ENCODE data around the gene KCTD16. TPM values are rescaled to one million over a fixed set of nuclear protein-coding genes. Genes with fewer than 3 reads are reported as not detected.

The KCTD16 gene
- total RNA-seq, 1 donor from 2014 or later = 0.35 TPM

DNA sequence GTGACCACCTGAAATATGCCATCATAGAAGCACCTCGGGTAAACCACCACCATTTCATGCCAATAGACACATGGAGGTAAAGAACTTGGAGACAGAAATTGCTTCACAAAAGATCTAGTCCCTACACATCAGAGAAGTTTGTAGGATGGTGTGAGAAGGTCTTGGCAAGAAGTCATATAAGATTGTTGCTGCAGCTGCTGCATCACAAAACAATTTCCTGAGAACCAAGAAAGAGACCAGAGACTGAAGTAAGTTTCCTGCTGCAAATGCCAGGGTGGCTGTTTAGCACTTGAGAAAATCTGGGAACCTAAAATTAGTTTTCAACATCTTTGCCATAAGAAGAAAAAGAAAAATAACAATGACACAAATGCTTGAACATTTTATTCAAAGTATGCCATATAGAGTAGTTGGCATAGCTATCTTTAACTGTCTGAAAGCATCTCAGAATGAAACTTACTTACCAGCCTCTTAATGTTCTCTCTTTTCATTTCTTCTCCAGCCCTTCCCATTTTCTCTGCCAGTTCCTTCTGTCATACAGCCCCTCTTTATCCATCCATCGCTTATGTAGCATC is 114.3 kb downstream of the KCTD16 start:
- DNase-seq (ENCODE audit: low spot score) = no peak

DNA sequence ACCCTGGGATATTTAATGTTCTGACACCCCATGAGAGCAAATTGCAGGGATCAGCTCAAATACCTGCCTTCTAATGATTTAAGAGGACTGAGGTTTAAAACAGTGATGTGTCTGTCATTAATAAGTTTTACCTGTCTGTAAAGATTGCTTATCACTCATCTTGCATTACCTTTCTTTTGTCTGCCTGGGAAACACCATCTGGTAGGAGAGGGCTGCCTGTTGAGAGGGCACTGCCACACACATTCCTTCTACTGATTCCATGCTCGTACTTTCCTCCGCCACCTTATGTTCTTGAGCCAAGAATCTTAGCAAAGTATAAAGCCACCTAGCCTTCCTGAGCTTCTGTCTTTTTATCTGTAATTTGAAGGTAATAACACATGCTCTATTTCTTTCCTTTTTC is 118.6 kb downstream of the KCTD16 start:
- no peak for DNase-seq (ENCODE audit: low spot score)

DNA sequence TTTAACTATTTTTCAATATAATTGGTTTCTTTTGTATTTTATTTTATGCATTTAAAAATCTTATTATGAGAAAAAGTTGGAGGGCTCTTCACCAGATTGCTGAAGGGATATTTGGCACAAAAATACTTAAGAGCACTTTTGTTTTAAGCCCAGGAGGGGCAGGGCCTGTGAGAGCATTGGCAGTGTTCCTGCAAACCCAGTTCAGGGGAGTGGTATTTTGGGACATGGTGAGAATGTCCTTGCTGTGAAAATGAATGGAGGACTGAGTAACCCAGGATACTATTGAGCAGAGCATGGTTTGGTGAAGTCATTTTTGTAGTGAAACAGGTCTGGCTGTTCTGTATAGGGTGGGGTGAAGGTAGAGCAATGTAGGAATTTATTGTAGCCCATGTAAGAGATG is 121.4 kb downstream of the KCTD16 start:
- DNase-seq (ENCODE audit: low spot score) = no peak

DNA sequence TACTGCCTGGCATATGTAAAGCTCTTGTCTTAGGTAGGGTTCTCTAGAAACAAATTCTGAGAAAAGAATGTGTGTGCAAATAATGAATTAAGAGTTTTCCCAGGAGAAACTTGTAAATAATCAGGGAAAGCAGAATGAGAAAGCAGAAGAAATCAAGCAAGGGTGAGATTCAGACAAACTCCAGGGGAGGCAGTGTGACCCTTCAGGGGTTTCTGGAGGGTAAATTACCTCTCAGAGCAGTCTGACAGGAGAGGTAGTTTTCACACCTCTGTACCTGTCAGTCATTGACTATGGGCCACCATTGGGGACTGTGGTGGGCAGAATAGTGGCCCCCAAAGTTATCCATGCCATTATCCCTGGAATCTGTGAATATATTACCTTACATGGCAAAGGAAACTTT is 124.6 kb downstream of the KCTD16 start:
- DNase-seq (ENCODE audit: low spot score) = no peak

DNA sequence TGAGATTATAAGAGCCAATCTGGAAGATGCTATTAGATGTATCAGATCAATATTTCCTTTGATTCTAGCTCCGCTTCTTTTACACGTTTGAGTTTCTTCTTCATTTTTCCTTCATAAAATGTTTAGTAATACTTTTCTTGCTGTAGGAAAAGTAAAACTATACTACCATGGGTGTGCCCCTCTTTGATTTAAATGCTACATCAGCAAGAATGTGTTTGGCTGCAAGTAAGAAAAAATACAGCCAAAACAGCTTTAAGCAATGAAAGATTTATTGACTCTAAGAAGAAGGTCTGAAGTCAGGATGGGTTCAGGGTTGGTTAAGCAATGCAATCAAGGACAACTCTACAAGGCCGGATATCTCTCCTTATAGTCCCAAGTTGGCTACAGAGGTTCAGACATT is 126.4 kb downstream of the KCTD16 start:
- no peak for DNase-seq (ENCODE audit: low spot score)

DNA sequence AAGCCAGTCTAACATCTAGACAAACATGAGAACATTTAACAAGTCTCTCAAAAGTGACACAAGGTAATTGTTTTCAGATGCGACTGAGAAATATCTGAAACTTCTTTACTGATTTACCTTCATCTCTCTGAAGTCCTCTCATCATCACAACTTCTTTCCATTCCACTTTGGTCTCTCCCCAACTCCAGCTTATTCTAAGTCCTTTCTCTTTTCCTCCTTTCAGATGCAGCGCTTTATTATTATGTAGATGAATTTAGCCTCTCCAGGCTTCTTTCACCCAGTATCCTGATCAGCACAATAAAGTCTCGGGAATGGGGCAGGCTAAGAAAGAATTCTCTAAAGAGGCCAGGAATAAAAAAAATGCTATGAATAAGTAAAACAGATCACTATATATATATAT is 128.0 kb downstream of the KCTD16 start:
- DNase-seq (ENCODE audit: low spot score) = no peak

DNA sequence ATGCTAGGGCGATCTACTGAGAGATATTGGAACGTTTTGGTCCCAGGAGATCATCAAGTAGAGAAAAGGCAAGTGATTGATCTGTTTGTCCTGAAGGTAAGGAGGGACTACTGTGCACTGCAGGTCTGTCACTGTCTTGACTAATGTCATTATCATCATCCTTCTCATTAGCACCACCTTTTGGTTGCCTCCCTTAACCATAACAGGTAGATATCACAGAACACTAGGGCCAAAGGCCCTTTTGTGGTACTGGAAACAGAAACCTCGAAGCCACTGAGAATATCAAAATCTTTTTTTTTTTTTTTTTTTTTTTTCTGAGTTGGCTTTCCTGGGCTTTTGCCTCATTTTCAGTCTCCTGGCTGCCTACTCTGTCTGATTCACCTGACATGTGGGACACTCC is 134.0 kb downstream of the KCTD16 start:
- no peak for DNase-seq (ENCODE audit: low spot score)

DNA sequence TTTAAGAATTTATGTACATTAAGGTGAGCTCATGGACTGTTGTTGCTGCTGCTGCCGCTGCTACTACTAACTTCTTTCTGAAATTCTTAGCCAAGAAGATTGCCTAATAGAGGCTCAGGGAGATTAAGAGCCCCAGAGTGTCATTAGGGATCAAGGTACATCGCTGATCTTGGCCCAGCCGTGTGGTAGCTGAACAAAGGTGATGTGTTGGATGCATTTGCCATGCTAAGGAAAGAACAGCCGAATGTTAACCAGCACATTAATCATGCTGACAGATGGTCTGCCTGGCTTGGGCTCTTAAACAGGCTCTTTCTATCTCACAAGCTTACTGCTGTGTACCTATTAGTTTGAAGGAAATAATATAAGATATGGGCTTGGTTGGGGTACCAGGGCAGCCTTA is 137.1 kb downstream of the KCTD16 start:
- DNase-seq (ENCODE audit: low spot score) = peak; percentile 22

DNA sequence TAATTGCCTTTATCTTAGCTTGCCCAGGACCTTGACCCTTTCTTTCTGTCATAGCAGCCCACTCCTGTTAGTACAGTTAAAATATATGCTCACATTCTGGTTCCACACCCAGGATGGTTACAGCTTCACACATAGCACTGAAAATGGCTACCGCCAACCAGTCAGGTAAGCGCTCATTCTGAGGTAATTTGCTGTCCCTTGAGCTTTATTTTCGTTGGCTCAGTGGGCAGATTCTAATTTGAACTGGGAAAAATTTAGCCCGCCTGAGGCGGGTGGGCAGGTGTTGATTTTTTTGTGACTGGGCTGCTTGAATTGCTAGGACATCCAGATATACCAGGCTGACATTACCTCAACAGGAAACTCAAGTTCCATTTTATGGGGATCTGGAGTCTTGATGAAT is 137.5 kb downstream of the KCTD16 start:
- DNase-seq (ENCODE audit: low spot score) = no peak

DNA sequence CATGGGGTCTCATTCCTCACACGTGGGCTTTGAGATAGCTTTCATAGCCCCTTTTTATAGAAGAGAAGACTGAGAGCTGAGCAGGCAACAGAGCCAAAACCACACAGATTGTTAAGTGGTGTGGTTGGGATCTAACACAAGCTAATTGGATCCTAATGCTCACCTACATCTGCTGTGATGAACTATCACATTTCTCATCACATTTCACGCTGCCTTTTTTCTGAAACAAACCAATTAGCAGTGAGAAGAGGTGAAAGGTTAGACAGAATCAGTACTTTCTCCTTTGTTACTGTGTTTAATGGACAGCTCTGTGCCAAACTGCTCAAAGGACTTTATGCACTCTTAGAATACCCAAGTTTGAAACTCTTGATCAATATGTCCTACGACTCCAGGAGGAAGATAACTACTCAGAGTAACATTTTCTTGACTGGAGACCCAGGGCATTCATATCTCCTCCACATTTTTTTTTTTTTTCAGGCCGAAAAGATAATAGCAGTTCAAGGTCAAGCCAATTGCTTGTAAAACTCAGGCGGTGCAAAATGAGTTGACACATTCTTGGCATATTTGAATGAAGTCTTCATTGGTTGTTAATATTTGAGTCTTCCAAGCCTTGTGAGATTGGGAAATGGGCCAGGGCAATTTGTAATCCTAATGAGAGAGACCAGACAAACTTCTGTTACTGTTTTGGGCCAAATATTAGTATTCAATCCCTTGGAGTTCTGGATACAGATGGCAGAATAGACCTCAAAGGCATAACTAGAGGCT is 138.4 kb downstream of the KCTD16 start:
- no peak for DNase-seq (ENCODE audit: low spot score)

DNA sequence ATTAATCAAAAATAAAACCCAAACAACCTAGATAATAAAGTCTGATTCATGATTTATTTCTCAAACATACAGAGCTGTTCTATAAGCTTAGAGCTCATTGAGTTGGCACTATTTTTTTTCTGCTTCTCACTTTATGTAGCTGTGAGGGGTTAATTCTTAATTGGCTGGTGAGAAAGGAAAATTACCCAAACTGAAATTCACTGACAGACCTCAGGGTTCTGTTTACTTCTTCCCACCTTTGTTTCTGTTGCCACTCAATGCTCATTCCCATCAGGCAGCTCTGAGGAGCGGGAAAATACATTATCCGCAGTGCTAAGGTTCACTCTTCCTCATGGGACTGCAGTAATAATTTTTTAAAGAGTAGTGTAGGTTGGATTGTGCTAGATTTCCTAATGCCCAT is 139.9 kb downstream of the KCTD16 start:
- DNase-seq (ENCODE audit: low spot score) = no peak

DNA sequence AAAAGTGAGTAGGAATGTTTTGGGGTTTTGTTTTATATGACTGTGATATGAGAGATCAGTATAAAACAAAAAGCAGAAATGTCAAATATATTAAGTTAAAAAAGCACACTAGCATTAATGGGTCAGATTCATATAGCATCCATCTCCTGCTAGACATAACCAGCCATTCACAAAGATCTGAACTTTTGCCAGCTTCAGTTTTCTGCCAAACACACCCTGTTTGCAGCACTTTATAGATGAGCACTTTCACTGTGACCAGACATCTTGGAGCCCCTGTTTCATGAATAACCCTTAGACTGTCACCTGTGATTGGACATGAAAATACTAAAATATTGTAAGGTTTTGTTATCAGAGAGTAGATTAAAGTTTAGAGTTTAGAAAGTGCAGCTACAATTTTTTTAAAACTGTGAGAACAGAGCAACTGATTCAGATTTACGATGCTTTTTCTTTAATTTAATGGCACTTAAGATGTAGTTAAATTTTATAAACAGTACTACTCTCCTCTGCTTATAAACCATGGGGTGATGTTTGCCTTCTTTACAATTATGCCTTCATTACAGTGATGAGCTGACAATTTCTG is 142.6 kb downstream of the KCTD16 start:
- no peak for DNase-seq (ENCODE audit: low spot score)

DNA sequence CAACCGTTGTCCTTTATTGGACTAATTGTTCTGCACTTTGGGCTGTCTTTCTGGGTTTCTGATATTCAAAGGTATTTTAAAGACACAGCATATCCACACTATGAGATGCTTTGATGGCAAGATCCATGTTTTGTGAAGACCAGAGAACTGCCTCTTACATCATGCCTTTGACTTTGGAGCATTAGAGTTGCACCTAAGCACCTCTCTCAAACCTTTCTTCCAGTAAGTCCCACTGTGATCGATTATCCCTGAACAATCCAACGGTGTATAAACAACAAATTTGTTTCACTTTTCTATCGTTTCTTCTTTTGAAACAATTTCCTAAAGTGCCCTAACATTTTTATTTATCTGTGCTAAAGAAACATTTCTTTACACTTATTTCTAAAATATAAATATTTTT is 144.4 kb downstream of the KCTD16 start:
- no peak for DNase-seq (ENCODE audit: low spot score)

DNA sequence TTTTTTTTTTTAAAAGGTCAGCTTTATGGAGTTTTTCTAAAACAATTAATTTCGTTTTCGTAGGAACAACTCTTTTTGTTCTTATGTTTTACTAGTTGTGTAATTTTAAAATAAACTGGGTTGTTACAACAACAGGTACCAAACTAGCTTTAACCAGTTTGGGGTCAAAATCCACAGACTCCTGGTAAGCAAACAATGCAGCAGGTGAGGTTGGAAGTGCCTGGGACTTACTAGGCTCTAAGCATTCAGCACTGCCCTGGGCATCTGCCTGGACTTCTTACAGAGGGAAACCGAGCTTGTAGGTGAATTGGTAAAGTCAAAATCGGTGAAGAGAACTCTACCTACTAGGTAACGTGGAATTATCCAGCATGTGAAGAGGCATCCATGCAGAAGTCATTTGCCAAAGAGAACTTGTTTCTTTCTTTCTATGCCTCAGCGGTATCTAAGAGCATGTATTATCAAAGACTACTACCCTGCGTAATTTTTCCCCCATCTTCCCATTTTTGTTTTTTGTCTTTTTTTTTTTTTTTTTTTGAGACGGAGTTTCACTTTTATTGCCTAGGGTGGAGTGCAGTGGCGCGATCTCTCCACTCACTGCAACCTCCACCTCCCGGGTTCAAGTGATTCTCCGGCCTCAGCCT is 145.4 kb downstream of the KCTD16 start:
- DNase-seq (ENCODE audit: low spot score) = peak; percentile 49

DNA sequence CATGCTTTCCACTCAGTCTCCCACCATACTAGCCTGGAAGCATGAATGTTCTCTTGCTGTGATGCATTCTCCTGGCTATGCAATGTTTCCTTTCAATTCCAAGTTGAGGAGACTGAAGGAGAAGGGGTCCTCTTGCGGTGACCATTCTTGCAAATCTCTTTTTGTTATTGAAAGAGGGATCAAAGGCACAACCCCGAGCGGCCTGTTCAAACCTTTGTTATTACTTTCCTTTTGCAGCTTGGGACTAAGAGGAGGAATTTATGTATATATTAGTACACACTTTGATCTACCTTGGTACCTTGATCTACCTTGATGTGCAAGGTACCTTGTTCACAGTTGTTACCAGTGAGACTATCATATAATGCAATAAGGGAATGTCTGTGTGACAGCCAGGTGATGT is 147.3 kb downstream of the KCTD16 start:
- DNase-seq (ENCODE audit: low spot score) = no peak

DNA sequence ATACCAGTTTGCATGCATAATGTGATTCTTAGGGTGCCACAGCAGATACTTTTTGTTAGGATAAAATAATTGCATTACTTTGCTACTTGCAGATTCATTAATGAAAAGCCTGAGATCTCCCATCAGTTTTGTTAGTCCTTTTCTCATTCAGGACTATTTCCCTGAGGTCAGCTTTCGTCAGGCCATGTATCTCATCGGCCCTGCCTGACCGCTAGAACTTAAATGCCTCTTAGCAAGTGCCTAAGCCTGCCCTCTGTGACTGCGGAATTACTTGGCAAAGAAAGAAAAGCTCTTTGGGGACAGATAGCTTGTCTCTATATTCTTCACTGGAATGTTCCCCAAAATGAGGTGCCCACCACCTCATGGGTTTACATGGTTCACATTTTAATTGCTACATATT is 147.8 kb downstream of the KCTD16 start:
- DNase-seq (ENCODE audit: low spot score) = no peak

DNA sequence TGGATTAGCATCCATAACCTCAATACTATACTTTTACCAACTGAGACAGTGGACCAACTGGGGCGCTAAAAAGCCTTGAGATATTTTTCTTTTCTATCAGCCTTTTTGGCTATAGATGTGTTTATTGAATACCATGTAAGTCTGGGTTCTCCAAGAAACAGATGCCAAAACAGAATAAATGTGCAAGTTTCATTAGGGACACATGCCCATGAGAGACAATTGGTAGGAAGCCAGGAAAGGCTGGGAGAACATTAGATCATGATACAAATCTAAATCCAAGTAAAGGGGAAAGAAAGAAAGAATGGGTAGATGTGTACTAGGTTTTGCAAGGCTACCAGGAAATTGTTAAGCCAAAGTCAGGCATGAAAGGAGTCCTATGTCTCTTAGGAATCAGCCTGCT is 152.5 kb downstream of the KCTD16 start:
- DNase-seq (ENCODE audit: low spot score) = no peak

DNA sequence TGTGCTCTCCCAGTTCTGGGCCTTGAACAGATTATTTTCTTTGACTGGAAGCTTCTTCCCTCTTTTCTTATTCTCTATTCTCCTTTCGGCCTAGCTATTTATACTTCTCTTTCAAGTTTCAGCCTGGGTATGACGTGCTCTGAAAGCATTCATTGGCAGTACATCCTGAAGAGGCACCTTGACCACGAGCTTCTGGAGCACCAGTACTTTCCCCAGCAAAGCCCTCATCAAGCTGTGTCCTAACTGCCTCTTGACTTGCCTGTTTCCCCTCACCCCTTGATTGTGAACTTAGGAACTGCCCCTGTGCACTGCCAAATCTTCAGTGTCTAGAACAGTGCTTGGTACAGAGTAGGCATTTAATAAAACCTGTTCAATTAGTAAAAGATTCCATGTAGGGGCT is 154.9 kb downstream of the KCTD16 start:
- no peak for DNase-seq (ENCODE audit: low spot score)

DNA sequence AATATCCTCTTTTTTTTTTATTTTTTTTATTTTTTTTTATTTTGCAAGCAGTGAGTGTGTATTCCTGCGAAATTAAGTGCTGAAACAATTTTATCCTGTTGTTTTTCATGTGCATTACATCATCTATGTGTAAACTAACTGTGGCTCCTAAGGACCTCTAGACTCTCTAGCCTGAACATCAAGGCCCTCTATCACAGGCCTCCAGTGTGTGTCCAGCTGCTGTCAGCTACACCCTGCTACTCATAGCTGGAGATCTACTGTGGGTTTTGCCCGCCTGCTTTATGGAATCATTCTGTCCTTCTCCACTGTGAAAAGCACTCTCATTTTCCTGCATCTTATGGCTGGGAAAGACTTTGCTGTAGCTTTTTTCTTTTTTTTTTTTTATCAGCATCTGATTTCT is 157.8 kb downstream of the KCTD16 start:
- no peak for DNase-seq (ENCODE audit: low spot score)

DNA sequence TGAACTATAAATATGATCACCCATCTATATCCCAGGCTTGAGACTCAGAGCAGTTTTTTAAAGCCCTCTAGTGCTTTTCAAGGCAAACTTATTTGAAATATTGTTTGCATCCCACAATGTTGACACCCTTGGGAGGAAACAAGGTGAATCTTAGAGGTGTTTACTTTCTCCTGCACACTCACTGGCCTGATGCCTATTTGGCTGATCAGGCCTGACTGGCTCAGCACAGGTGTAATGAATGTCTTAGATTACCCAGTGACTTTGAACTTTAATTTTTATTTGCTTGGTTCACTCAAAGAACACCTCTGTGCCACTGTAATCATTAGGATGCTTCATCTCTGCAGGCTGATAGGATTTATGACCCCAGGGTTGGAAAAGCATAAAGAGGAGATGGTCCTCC is 158.3 kb downstream of the KCTD16 start:
- DNase-seq (ENCODE audit: low spot score) = no peak

DNA sequence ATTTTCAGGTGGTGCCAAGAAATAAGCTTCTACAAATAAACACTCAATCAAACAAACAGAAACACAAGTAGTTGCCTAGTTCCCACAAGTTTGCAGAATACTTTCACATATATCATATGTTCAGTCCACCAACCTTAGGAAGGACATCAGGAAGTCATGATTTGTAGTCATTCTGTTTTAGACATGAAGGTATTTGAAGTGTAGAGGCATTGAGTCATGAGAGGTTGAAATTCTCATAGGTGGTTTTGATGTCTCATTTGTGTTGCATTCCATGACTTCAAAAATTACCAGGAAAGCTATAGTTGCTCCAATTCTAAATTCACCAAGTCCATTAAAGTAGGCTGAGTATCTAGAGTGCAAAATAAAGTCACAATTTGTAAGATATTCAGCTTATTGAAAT is 159.0 kb downstream of the KCTD16 start:
- DNase-seq (ENCODE audit: low spot score) = no peak

DNA sequence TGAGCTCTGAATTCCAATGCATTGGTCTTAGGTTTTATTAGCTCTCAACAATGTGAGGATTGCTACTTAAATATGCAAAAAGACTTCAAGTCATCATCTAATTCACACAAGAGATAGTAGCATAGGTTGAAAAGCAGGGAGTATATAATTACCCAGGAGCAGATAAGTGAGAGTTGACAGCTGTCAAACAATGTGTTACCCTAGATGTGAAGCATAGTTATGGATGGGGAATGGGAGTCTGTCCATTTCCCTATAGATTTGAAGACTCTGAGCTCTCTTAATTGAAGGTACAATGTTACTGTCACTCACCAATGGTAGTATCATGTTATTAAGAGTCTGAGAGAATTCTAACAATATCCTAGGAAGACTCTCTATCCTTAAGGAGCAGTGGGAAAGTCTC is 160.7 kb downstream of the KCTD16 start:
- no peak for DNase-seq (ENCODE audit: low spot score)

DNA sequence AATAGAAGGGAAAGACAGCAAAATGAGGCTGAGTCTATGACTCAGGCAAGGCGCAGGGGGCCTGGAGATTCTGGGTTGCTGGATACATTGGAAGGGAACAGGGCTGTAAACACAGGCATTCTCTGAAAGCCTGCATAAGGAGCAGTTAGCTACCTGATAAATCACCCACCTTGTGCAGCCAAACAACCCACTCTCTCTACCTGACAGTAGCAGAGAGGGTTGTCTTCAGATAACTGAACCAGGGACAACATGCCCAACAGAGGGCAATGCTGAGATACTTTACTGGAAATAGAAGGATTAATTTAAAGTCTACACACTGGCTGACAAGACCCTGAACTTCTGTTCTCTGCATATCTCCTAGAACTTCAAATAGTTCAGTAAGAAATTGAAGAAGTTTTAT is 161.6 kb downstream of the KCTD16 start:
- no peak for DNase-seq (ENCODE audit: low spot score)
